HCT116 (cell line): ENCODE data around the gene AGBL3.

Source experiments
- CEBPB ChIP-seq: IDR thresholded peaks from 2 replicates; pipeline ENCODE4 v1.6.1; 2012; ENCODE audit warnings: low read depth
- EZH2 ChIP-seq: fragments of 200-600 bp; sonication (generic); IDR thresholded peaks from 2 replicates; pipeline ENCODE4 v1.6.1; 2017; ENCODE audit warnings: antibody characterized with exemption, mixed run types
- JUND ChIP-seq: IDR thresholded peaks from 2 replicates; pipeline ENCODE4 v1.6.1; 2012
- POLR2AphosphoS5 ChIP-seq: IDR thresholded peaks from 2 replicates; pipeline ENCODE4 v1.6.1; 2011; ENCODE audit warnings: mild to moderate bottlenecking, low read depth, low read length, moderate library complexity
- TF ChIP-seq, protein P1 (sequence below): IDR thresholded peaks from 2 replicates; pipeline ENCODE4 v1.6.1; 2012
- TF ChIP-seq, protein P2 (sequence below), 3 experiments: fragments of 200-600 bp in 1 of 3; sonication (generic) in 1 of 3; IDR thresholded peaks in 2 of 3; conservative IDR thresholded peaks in 1 of 3; 2 replicates each; pipeline ENCODE4 v1.5.1; 2012 to 2017; ENCODE audit warnings: low read depth in 2 of 3, low read length in 2 of 3, antibody characterized with exemption in 1 of 3, borderline replicate concordance in 1 of 3, control low read depth in 1 of 3, mild to moderate bottlenecking in 1 of 3, mixed read lengths in 1 of 3, mixed run types in 1 of 3, moderate library complexity in 1 of 3; ENCODE audit not compliant: insufficient read depth in 1 of 3

DNA sequence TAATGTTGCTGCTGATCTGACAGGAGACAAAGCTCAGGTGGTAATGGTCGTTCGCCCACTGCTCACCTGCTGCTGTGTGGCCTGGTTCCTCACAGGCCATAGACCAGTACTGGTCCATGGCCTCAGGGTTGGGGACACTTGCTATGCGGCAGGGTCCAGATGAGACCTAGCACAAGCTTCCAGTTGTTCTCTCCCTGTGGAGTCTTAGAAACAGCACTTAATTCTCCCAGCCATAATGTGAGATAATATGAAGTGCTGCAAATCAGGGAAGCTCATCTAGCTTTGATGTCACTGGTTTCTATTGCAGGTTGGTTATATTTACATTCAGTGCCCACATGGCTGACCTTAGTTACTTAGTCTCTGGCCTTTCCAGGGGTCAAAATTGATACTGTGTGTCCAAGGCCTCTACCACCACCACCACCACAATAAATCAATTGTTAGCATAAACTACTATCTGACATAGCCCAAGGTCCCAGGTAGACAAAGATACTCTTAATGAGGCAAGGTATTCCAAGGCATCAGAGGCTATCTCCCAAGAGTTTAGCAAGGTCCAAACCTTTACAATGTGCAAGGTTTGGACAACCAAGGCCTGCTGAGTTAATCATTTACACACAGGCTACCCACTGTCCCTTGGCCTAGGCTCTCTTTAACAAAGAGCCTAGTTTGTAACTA is 11.0 kb downstream of the AGBL3 start:
- TF ChIP-seq, protein P1, sequence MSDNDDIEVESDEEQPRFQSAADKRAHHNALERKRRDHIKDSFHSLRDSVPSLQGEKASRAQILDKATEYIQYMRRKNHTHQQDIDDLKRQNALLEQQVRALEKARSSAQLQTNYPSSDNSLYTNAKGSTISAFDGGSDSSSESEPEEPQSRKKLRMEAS: no peak
- TF ChIP-seq, protein P2, sequence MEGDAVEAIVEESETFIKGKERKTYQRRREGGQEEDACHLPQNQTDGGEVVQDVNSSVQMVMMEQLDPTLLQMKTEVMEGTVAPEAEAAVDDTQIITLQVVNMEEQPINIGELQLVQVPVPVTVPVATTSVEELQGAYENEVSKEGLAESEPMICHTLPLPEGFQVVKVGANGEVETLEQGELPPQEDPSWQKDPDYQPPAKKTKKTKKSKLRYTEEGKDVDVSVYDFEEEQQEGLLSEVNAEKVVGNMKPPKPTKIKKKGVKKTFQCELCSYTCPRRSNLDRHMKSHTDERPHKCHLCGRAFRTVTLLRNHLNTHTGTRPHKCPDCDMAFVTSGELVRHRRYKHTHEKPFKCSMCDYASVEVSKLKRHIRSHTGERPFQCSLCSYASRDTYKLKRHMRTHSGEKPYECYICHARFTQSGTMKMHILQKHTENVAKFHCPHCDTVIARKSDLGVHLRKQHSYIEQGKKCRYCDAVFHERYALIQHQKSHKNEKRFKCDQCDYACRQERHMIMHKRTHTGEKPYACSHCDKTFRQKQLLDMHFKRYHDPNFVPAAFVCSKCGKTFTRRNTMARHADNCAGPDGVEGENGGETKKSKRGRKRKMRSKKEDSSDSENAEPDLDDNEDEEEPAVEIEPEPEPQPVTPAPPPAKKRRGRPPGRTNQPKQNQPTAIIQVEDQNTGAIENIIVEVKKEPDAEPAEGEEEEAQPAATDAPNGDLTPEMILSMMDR (IDR thresholded peaks at IDR 0.05 in 2 of 3, conservative IDR thresholded peaks at IDR 0.05 in 1 of 3; ENCODE audit: borderline replicate concordance in 1 of 3, insufficient read depth in 1 of 3, low read depth in 2 of 3, low read length in 2 of 3): no peak
- no peak for TF ChIP-seq JUND
- no peak for TF ChIP-seq EZH2
- TF ChIP-seq POLR2AphosphoS5: no peak
- TF ChIP-seq CEBPB: no peak
